Fibroblast of villous mesenchyme (primary cell): ENCODE measurements around the gene PRC1. TPM values are rescaled to one million over a fixed set of nuclear protein-coding genes. Genes with fewer than 3 reads are reported as not detected.

Experiments
- DNase-seq: peaks from one replicate; pipeline ENCODE4 v3.0.0-alpha.2; 2010; ENCODE audit warnings: low read depth
- H3K4me3 ChIP-seq: 2 replicates; pipeline ENCODE4 v1.5.1; 2011; ENCODE audit warnings: low read depth, mild to moderate bottlenecking, low read length
- CTCF ChIP-seq: IDR thresholded peaks from 2 replicates; pipeline ENCODE4 v1.5.1; 2012; ENCODE audit warnings: low read depth, mild to moderate bottlenecking, low read length; ENCODE audit not compliant: insufficient read depth
- total RNA-seq: library from RNA; depleted of rRNA; stranded (reverse); fragments of >200 nt; gene quantifications from 2 replicates; pipeline ENCODE4 v1.2.3, GENCODE V29; 2012

The PRC1 gene
- total RNA-seq, 1 donor: 113 TPM

GRCh38 chr15:91031796-91032195, 37.5 kb upstream of the PRC1 start:
- no peak overlapping the region for H3K4me3 ChIP-seq
- DNase-seq: no peak
- TF ChIP-seq CTCF: no peak

GRCh38 chr15:91027677-91028076, 33.3 kb upstream of the PRC1 start:
- no peak for DNase-seq
- TF ChIP-seq CTCF: no peak
- no peak overlapping the region for H3K4me3 ChIP-seq

DNA sequence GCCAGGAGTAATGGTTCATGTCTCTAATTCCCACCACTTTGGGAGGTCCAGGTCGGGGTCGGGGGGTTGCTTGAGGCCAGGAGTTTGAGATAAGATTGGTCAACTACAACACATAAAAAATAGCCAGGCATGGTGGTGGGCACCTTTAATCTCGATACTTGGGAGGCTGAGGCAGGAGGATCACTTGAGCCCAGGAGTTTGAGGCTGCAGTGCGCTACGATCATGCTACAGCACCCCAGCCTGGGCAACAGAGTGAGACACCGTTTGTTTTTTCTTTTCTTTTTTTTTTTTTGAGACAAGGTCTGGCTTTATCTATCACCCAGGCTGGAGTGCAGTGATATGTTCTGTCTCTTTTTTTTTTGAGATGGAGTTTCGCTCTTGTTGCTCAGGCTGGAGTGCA, 29.4 kb upstream of the PRC1 start:
- DNase-seq: no peak
- no peak for TF ChIP-seq CTCF
- H3K4me3 ChIP-seq: no peak overlapping the region

DNA sequence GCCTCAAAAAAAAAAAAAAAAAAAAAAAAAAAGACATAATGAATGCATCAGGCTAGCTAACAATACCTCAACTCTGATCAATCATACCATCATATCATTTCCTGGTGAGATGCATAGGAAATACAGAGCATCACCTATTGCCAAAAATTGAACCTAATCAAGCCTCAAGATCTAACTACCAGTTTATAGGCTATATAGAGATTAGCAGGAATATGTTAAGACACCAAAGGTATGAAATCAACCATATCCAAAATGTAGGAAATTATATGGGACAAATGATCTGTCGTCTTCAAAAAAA, 28.4 kb upstream of the PRC1 start:
- no peak for TF ChIP-seq CTCF

DNA sequence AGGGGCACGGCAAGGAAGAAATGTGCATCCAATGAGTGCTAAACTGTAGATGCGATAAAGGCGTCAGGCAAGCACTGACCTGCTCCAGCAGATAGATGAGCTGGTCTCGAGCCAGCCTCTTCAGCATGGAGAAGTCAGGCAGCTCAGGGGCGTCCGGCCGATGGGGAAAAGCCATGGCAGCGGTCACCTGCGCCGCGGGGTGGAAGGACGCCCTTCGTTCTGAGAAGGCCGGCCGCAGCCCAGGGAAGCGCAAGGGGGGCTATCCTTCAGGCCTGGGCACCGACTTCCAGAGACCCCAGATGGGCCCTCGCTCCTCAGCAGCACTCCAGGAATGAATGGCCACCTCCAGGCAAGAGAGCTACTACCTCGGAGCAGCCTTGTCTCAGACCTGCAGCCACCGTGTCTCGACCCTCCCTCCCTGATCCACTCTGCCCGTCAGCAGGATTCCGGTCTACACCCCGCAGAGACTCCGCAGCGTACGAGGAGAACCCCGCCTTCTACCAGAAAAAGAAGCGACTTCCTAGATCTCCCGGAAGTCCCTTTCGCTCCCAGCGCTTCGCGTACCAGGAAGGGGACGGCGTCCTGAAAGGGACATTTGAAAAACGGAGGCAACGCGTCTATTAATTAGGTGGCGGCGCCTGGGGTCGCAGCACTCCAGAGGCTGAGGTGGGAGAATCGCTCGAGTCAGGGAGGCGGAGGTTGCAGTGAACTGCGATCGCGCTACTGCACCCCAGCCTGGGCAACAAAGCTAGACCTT, 27.9 kb upstream of the PRC1 start, which contains the start of gene VPS33B:
VPS33B (minus strand) TSS at position 520 of the 757 bp plus-strand sequence; CDS start at position 175, 345 bp downstream.
- peak; percentile 88 for DNase-seq
- no peak for TF ChIP-seq CTCF
- H3K4me3 ChIP-seq: peak within 1 kb of the TSS; percentile 92

More for the DNA sequence above, 28.4 kb upstream of the PRC1 start:
- DNase-seq: no peak
- peak overlapping the region; percentile 92 for H3K4me3 ChIP-seq

- no peak for TF ChIP-seq CTCF
- DNase-seq: no peak
- peak overlapping the region; percentile 92 for H3K4me3 ChIP-seq
Observed at GRCh38 chr15:91021516-91022074, 27.3 kb upstream of the PRC1 start.
